OCI-LY1 (cell line): ENCODE measurements around the gene ZDHHC14.

Experiments
- EZH2 ChIP-seq: fragments of 200-600 bp; sonication (generic), shearing (Covaris generic); IDR thresholded peaks from 2 replicates; pipeline ENCODE4 v1.8.0; 2017; ENCODE audit warnings: borderline replicate concordance, mixed run types, mild to moderate bottlenecking, antibody characterized with exemption, low read length, moderate library complexity, mixed read lengths
- TF ChIP-seq, protein P1 (sequence below): fragments of 200-600 bp; sonication (generic), shearing (Covaris generic); IDR thresholded peaks from 2 replicates; pipeline ENCODE4 v1.5.1; 2017; ENCODE audit warnings: mild to moderate bottlenecking, antibody characterized with exemption, low read length, moderate library complexity, mixed read lengths

GRCh38 chr6:157343732-157344131, 37.3 kb upstream of the ZDHHC14 start:
- TF ChIP-seq, protein P1, sequence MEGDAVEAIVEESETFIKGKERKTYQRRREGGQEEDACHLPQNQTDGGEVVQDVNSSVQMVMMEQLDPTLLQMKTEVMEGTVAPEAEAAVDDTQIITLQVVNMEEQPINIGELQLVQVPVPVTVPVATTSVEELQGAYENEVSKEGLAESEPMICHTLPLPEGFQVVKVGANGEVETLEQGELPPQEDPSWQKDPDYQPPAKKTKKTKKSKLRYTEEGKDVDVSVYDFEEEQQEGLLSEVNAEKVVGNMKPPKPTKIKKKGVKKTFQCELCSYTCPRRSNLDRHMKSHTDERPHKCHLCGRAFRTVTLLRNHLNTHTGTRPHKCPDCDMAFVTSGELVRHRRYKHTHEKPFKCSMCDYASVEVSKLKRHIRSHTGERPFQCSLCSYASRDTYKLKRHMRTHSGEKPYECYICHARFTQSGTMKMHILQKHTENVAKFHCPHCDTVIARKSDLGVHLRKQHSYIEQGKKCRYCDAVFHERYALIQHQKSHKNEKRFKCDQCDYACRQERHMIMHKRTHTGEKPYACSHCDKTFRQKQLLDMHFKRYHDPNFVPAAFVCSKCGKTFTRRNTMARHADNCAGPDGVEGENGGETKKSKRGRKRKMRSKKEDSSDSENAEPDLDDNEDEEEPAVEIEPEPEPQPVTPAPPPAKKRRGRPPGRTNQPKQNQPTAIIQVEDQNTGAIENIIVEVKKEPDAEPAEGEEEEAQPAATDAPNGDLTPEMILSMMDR: no peak
- no peak for TF ChIP-seq EZH2
